H1 (cell line): Measurements from ENCODE around the gene SERPINA6. TPM values are rescaled to one million over a fixed set of nuclear protein-coding genes. Genes with fewer than 3 reads are reported as not detected.

ENCODE experiments used
- CBX5 ChIP-seq: fragments of 300-800, 300-1000 bp; sonication (generic); IDR thresholded peaks from 2 replicates; pipeline ENCODE4 v1.7.1; 2016; ENCODE audit warnings: antibody characterized with exemption, low read length, low read depth
- KDM4A ChIP-seq: IDR thresholded peaks from one replicate; pipeline ENCODE4 v1.7.1; 2012; ENCODE audit warnings: low read depth, mild to moderate bottlenecking, moderate library complexity, low read length, inconsistent platforms; ENCODE audit not compliant: severe bottlenecking
- polyA plus RNA-seq, 7 experiments: library from polyadenylated mRNA; depleted of rRNA in 3 of 7; stranded (reverse) in 5 of 7; unstranded in 2 of 7; fragments of >200 nt in 5 of 7; fragments of 200-250 nt in 2 of 7; gene quantifications; 1 replicate in 5 of 7; 2 replicates in 1 of 7; 4 replicates in 1 of 7; pipeline versions ENCODE4 v1.2.1 to v1.2.3, GENCODE V29; 2011 to 2013; ENCODE audit warnings: missing spikeins in 2 of 7, mixed read lengths in 2 of 7
- total RNA-seq: library from RNA; stranded (reverse); fragmentation: NEBNext Ultra II Directional; extraction: Animal tissue kit (Norgen Biotek cat#: 25700); gene quantifications from 2 replicates; pipeline ENCODE4 v1.2.1, GENCODE V29; 2021
- TF ChIP-seq, protein P1 (sequence below): fragments of 300-600 bp; sonication (generic); IDR thresholded peaks from 2 replicates; pipeline ENCODE4 v1.7.1; 2012; ENCODE audit warnings: low read length, moderate library complexity, mild to moderate bottlenecking, inconsistent platforms; ENCODE audit not compliant: insufficient replicate concordance

SERPINA6 gene
- total and polyA plus RNA-seq, 2 of the 8 experiments (the other 6 are each of a cell fraction or from before 2014, with no cell fraction given): not detected

DNA sequence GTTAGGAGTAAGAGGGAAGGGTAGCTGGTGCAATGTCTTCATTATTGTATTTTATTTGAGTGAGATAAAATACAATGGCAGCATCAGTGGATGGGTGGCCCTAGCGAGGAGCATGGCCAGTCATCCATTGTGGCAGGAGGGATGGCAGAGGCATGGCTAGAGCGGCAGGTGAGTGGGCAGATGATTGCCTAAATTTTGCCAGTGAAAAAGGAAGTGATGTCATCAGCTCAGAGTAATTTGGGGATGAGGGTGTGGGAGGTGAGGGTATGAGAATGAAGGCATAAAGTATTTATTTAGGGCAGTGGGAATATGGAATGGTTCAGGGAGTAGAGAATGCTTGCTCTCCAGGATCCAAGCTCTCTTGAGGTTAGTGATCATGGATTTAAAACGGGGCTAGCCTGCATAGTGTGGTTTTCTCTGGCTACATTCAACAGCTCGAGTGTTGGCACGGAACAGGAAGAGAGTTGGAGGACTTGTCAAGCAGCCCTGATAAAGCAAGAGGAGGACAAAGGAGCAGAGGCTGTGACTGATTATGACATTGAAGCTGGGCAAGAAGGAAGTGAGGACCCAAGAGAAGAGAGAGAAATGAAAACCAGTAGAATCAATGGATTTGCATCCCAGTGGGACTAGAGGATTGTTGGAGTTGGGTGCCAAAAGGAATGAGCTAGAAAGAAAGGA, 18.7 kb upstream of the SERPINA6 start (continued):
- TF ChIP-seq, protein P1, sequence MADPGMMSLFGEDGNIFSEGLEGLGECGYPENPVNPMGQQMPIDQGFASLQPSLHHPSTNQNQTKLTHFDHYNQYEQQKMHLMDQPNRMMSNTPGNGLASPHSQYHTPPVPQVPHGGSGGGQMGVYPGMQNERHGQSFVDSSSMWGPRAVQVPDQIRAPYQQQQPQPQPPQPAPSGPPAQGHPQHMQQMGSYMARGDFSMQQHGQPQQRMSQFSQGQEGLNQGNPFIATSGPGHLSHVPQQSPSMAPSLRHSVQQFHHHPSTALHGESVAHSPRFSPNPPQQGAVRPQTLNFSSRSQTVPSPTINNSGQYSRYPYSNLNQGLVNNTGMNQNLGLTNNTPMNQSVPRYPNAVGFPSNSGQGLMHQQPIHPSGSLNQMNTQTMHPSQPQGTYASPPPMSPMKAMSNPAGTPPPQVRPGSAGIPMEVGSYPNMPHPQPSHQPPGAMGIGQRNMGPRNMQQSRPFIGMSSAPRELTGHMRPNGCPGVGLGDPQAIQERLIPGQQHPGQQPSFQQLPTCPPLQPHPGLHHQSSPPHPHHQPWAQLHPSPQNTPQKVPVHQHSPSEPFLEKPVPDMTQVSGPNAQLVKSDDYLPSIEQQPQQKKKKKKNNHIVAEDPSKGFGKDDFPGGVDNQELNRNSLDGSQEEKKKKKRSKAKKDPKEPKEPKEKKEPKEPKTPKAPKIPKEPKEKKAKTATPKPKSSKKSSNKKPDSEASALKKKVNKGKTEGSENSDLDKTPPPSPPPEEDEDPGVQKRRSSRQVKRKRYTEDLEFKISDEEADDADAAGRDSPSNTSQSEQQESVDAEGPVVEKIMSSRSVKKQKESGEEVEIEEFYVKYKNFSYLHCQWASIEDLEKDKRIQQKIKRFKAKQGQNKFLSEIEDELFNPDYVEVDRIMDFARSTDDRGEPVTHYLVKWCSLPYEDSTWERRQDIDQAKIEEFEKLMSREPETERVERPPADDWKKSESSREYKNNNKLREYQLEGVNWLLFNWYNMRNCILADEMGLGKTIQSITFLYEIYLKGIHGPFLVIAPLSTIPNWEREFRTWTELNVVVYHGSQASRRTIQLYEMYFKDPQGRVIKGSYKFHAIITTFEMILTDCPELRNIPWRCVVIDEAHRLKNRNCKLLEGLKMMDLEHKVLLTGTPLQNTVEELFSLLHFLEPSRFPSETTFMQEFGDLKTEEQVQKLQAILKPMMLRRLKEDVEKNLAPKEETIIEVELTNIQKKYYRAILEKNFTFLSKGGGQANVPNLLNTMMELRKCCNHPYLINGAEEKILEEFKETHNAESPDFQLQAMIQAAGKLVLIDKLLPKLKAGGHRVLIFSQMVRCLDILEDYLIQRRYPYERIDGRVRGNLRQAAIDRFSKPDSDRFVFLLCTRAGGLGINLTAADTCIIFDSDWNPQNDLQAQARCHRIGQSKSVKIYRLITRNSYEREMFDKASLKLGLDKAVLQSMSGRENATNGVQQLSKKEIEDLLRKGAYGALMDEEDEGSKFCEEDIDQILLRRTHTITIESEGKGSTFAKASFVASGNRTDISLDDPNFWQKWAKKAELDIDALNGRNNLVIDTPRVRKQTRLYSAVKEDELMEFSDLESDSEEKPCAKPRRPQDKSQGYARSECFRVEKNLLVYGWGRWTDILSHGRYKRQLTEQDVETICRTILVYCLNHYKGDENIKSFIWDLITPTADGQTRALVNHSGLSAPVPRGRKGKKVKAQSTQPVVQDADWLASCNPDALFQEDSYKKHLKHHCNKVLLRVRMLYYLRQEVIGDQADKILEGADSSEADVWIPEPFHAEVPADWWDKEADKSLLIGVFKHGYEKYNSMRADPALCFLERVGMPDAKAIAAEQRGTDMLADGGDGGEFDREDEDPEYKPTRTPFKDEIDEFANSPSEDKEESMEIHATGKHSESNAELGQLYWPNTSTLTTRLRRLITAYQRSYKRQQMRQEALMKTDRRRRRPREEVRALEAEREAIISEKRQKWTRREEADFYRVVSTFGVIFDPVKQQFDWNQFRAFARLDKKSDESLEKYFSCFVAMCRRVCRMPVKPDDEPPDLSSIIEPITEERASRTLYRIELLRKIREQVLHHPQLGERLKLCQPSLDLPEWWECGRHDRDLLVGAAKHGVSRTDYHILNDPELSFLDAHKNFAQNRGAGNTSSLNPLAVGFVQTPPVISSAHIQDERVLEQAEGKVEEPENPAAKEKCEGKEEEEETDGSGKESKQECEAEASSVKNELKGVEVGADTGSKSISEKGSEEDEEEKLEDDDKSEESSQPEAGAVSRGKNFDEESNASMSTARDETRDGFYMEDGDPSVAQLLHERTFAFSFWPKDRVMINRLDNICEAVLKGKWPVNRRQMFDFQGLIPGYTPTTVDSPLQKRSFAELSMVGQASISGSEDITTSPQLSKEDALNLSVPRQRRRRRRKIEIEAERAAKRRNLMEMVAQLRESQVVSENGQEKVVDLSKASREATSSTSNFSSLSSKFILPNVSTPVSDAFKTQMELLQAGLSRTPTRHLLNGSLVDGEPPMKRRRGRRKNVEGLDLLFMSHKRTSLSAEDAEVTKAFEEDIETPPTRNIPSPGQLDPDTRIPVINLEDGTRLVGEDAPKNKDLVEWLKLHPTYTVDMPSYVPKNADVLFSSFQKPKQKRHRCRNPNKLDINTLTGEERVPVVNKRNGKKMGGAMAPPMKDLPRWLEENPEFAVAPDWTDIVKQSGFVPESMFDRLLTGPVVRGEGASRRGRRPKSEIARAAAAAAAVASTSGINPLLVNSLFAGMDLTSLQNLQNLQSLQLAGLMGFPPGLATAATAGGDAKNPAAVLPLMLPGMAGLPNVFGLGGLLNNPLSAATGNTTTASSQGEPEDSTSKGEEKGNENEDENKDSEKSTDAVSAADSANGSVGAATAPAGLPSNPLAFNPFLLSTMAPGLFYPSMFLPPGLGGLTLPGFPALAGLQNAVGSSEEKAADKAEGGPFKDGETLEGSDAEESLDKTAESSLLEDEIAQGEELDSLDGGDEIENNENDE: no peak
- no peak for TF ChIP-seq KDM4A
- no peak for TF ChIP-seq CBX5
